ENCODE measurements around the gene IL1RAPL2.

- TF ChIP-seq CTCF (IDR thresholded peaks at IDR 0.05): peak; percentile 78
- TF ChIP-seq EZH2 (IDR thresholded peaks at IDR 0.05; ENCODE audit: borderline replicate concordance, insufficient read depth, low read depth, low read length, poor library complexity, severe bottlenecking): no peak
Observed at GRCh38 chrX:104922206-104922621, 356.2 kb downstream of the IL1RAPL2 start.

All from B cell (primary cell).